Measurements from ENCODE around the gene VGLL4. TPM values are rescaled to one million over a fixed set of nuclear protein-coding genes. Genes with fewer than 3 reads are reported as not detected.

VGLL4 gene, protein sequence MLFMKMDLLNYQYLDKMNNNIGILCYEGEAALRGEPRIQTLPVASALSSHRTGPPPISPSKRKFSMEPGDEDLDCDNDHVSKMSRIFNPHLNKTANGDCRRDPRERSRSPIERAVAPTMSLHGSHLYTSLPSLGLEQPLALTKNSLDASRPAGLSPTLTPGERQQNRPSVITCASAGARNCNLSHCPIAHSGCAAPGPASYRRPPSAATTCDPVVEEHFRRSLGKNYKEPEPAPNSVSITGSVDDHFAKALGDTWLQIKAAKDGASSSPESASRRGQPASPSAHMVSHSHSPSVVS
- total RNA-seq, result 30.9 and 66.2 TPM in 2 replicates

GRCh38 chr3:11643605-11644087, at the start of gene VGLL4:
TSS of gene VGLL4 (minus strand) at chr3:11643915. CDS start at chr3:11643518, 397 bp downstream.

Other genes starting within 250 kb of the VGLL4 start
- 3.5 and 3.7 TPM in 2 replicates for gene TAMM41, start 203.0 kb upstream of the VGLL4 start, total RNA-seq

Data from regular cardiac myocyte (primary cell).